ENCODE data around the gene DDX54. TPM values are rescaled to one million over a fixed set of nuclear protein-coding genes. Genes with fewer than 3 reads are reported as not detected.
A peak's percentile ranks its signal among the peaks of the same experiment; 100 is the strongest.

Gene DDX54
- total RNA-seq, 1 donor from 2014 or later = 40.5 TPM

GRCh38 chr12:113165521-113166450 is 19.5 kb downstream of the DDX54 start:
- DNase-seq (ENCODE audit: low read depth) (no peak), FAIRE-seq (no peak)
- no peak for TF ChIP-seq CTCF (IDR thresholded peaks at IDR 0.05; ENCODE audit: insufficient read depth, low read length, severe bottlenecking)
- peaks cover 40% of the 10 kb centered on the region for H3K36me3 ChIP-seq (ENCODE audit: control insufficient read depth, insufficient read depth, low read length)
- no peaks in the 10 kb centered on the region for H3K27me3 ChIP-seq (ENCODE audit: control insufficient read depth, insufficient read depth, low read length)
- no peak overlapping the region for H3K4me3 ChIP-seq (ENCODE audit: low read depth, low read length)

GRCh38 chr12:113164014-113164413 is 21.3 kb downstream of the DDX54 start:
- FAIRE-seq (no peak), DNase-seq (ENCODE audit: low read depth) (no peak)
- no peak for TF ChIP-seq CTCF (IDR thresholded peaks at IDR 0.05; ENCODE audit: insufficient read depth, low read length, severe bottlenecking)
- Histone ChIP-seq H3K4me3 (ENCODE audit: low read depth, low read length) (no peak overlapping the region), H3K36me3 (ENCODE audit: control insufficient read depth, insufficient read depth, low read length) (peaks cover 41% of the 10 kb centered on the region), H3K27me3 (ENCODE audit: control insufficient read depth, insufficient read depth, low read length) (no peaks in the 10 kb centered on the region)

- DNase-seq (ENCODE audit: low read depth) (no peak), FAIRE-seq (no peak)
- H3K27me3 ChIP-seq (ENCODE audit: control insufficient read depth, insufficient read depth, low read length) = no peaks in the 10 kb centered on the region
- peaks cover 35% of the 10 kb centered on the region for H3K36me3 ChIP-seq (ENCODE audit: control insufficient read depth, insufficient read depth, low read length)
- no peak for TF ChIP-seq CTCF (IDR thresholded peaks at IDR 0.05; ENCODE audit: insufficient read depth, low read length, severe bottlenecking)
- H3K4me3 ChIP-seq (ENCODE audit: low read depth, low read length) = no peak overlapping the region
These were observed 22.3 kb downstream of the DDX54 start for GRCh38 chr12:113163030-113163360.

- Histone ChIP-seq H3K27me3 (ENCODE audit: control insufficient read depth, insufficient read depth, low read length) (no peaks in the 10 kb centered on the region), H3K36me3 (ENCODE audit: control insufficient read depth, insufficient read depth, low read length) (peaks cover 34% of the 10 kb centered on the region), H3K4me3 (ENCODE audit: low read depth, low read length) (no peak overlapping the region)
- DNase-seq (ENCODE audit: low read depth) (no peak), FAIRE-seq (no peak)
- TF ChIP-seq CTCF (IDR thresholded peaks at IDR 0.05; ENCODE audit: insufficient read depth, low read length, severe bottlenecking) = no peak
These were observed 22.9 kb downstream of the DDX54 start for GRCh38 chr12:113162102-113163029.

- Histone ChIP-seq H3K4me3 (ENCODE audit: low read depth, low read length) (no peak overlapping the region), H3K36me3 (ENCODE audit: control insufficient read depth, insufficient read depth, low read length) (peaks cover 34% of the 10 kb centered on the region), H3K27me3 (ENCODE audit: control insufficient read depth, insufficient read depth, low read length) (no peaks in the 10 kb centered on the region)
- DNase-seq (ENCODE audit: low read depth) (peak; percentile 9), FAIRE-seq (no peak)
- no peak for TF ChIP-seq CTCF (IDR thresholded peaks at IDR 0.05; ENCODE audit: insufficient read depth, low read length, severe bottlenecking)
These were observed 23.8 kb downstream of the DDX54 start for GRCh38 chr12:113161415-113162016.

All from bronchial epithelial cell (primary cell).